Activated B cell treated with CpG ODN at 0.5 μM for 24 hours (primary cell): Measurements from ENCODE around the gene COL4A1. TPM values are rescaled to one million over a fixed set of nuclear protein-coding genes. Genes with fewer than 3 reads are reported as not detected.

ENCODE experiments used
- ATAC-seq: fragments of 200-7000 bp; cut with Tn5 transposase; one replicate; pipeline ENCODE4 v1.10.0; 2021; ENCODE audit warnings: low read depth, mild to moderate bottlenecking, moderate library complexity
- CTCF ChIA-PET: fragments of 350-600 bp; sonication (Branson Sonifier 250); formaldehyde crosslinking; loops from one replicate; lab custom pipeline; 2021; ENCODE audit warnings: antibody characterized with exemption; lab: Charles Lee
- POLR2A ChIA-PET: fragments of 350-600 bp; sonication (Branson Sonifier 250); formaldehyde crosslinking; loops from one replicate; lab custom pipeline; 2021; ENCODE audit warnings: antibody characterized with exemption; lab: Charles Lee
- DNase-seq: peaks from one replicate; pipeline ENCODE4 v3.0.0; 2022
- H3K27ac Mint-ChIP-seq: one replicate; pipeline ENCODE4 v1.8.0; 2020; ENCODE audit warnings: mixed read lengths
- H3K27me3 Mint-ChIP-seq: one replicate; pipeline ENCODE4 v1.8.0; 2021; ENCODE audit warnings: mixed read lengths
- H3K36me3 Mint-ChIP-seq: one replicate; pipeline ENCODE4 v1.8.0; 2021; ENCODE audit warnings: low read depth, mixed read lengths
- H3K4me1 Mint-ChIP-seq: one replicate; pipeline ENCODE4 v1.8.0; 2021; ENCODE audit warnings: mixed read lengths
- H3K4me3 Mint-ChIP-seq: one replicate; pipeline ENCODE4 v1.8.0; 2020; ENCODE audit warnings: mild to moderate bottlenecking, mixed read lengths
- H3K9me3 Mint-ChIP-seq: one replicate; pipeline ENCODE4 v1.8.0; 2020; ENCODE audit warnings: mixed read lengths
- intact Hi-C: fragments of 100-400 bp; cut with micrococcal nuclease; formaldehyde crosslinking; loops from one replicate; pipeline ENCODE4 v1.15.1; 2024
- total RNA-seq: library from RNA; stranded (reverse); gene quantifications from 2 replicates; pipeline ENCODE4 v1.2.3, GENCODE V29; 2022
- TF ChIP-seq, protein P1 (sequence below): fragments of 200-600 bp; IDR thresholded peaks from one replicate; pipeline ENCODE4 v1.8.0; 2022; ENCODE audit warnings: antibody characterized with exemption, mild to moderate bottlenecking

The COL4A1 gene
- total RNA-seq, 1 donor from 2014 or later: not detected

- no peak overlapping the region for H3K4me3 Mint-ChIP-seq
- DNase-seq (no peak), ATAC-seq (no peak)
- intact Hi-C loops: no loop called here
- H3K9me3 Mint-ChIP-seq: no peaks in the 10 kb centered on the region
- ChIA-PET CTCF (no interaction called here), POLR2A (no interaction called here)
- no peaks in the 10 kb centered on the region for H3K36me3 Mint-ChIP-seq
- TF ChIP-seq, protein P1, sequence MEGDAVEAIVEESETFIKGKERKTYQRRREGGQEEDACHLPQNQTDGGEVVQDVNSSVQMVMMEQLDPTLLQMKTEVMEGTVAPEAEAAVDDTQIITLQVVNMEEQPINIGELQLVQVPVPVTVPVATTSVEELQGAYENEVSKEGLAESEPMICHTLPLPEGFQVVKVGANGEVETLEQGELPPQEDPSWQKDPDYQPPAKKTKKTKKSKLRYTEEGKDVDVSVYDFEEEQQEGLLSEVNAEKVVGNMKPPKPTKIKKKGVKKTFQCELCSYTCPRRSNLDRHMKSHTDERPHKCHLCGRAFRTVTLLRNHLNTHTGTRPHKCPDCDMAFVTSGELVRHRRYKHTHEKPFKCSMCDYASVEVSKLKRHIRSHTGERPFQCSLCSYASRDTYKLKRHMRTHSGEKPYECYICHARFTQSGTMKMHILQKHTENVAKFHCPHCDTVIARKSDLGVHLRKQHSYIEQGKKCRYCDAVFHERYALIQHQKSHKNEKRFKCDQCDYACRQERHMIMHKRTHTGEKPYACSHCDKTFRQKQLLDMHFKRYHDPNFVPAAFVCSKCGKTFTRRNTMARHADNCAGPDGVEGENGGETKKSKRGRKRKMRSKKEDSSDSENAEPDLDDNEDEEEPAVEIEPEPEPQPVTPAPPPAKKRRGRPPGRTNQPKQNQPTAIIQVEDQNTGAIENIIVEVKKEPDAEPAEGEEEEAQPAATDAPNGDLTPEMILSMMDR: no peak
- no peak overlapping the region for H3K27ac Mint-ChIP-seq
- no peaks in the 10 kb centered on the region for H3K4me1 Mint-ChIP-seq
- peaks cover 2% of the 10 kb centered on the region for H3K27me3 Mint-ChIP-seq
Measured at GRCh38 chr13:110217811-110218210, 89.1 kb downstream of the COL4A1 start.

DNA sequence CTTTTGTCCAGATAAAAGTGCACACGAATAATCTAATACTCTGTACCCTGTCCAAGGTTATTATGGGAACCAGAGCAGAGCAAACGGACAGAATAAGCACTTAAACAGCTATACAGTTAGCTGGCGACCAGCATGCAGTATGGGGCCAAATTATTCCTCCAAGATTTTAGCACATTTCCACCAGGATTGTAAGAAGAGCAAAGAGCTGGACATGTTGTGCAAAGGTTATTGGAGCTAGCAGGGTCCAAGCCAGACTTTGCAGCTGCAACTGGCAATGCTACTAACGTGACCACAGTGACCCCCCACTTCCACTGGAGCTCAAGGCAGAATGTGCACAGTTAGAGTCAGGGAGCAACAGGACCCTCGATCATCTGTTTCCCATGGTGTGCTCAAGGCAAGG lies 89.9 kb downstream of the COL4A1 start:
- Mint-ChIP-seq H3K36me3 (no peaks in the 10 kb centered on the region), H3K9me3 (no peaks in the 10 kb centered on the region), H3K4me3 (no peak overlapping the region), H3K4me1 (no peaks in the 10 kb centered on the region), H3K27me3 (peaks cover 2% of the 10 kb centered on the region), H3K27ac (no peak overlapping the region)
- DNase-seq (no peak), ATAC-seq (no peak)
- intact Hi-C loops: no loop called here
- POLR2A ChIA-PET: no interaction called here
- CTCF ChIA-PET: no interaction called here
- TF ChIP-seq, protein P1: no peak

DNA sequence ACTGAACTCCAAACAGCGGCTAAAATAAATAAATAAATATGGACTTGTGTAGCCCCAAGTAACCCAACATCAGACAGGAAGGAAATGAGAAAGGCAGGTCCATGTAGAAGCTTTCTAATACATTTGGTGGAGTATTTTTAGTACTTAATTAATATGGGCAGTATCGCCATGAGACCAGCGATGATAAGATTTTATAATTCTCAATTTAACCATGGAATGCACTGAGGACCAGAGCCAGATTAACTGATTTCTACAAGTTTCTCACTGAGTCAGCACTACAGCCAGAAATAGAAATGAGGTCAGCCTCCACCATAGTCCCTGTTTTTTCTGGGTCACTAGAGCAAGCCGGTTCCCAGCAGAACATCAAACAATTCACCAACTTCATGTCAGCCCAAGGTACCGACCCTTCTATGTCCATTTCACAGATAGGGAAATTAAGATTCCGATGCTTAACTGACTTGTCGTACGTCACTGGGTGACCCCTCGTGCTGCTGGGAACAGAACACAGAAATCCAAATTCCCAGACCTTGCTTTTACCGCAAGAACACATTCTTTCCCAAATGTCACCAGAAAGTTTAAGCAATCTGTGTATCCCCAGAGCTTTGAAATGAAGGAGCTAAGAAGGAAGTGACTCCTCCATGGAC lies 90.4 kb downstream of the COL4A1 start:
- Mint-ChIP-seq H3K27me3 (peaks cover 2% of the 10 kb centered on the region), H3K4me3 (no peak overlapping the region), H3K9me3 (no peaks in the 10 kb centered on the region), H3K36me3 (no peaks in the 10 kb centered on the region), H3K4me1 (no peaks in the 10 kb centered on the region), H3K27ac (no peak overlapping the region)
- no peak for DNase-seq
- ChIA-PET POLR2A (no interaction called here), CTCF (no interaction called here)
- intact Hi-C loops: no loop called here
- ATAC-seq: no peak
- TF ChIP-seq, protein P1: no peak

DNA sequence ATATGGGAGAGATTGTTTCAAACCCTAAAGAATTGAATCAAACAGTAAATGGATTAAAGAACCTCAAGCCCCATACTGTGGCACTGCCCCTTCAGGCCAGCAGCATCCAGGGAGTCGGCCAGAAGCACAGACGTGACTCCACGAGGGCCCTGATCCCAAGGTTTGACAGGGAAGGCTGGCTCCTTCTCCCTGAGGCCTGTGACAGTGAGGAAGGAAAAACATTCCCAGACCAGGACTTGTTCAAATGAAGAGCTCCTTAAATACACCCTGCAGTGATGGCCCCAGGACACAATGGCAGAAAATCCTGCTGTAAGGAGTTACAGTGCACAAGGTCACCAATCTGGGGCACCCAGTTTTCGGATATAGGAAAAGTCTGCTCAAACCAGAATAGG lies 91.0 kb downstream of the COL4A1 start:
- Mint-ChIP-seq H3K36me3 (no peaks in the 10 kb centered on the region), H3K9me3 (no peaks in the 10 kb centered on the region), H3K27ac (no peak overlapping the region), H3K4me3 (no peak overlapping the region), H3K4me1 (no peaks in the 10 kb centered on the region), H3K27me3 (peaks cover 2% of the 10 kb centered on the region)
- TF ChIP-seq, protein P1: no peak
- CTCF ChIA-PET: no interaction called here
- POLR2A ChIA-PET: no interaction called here
- no peak for ATAC-seq
- no peak for DNase-seq
- intact Hi-C loops: no loop called here

- no peak for DNase-seq
- Mint-ChIP-seq H3K27ac (no peak overlapping the region), H3K4me3 (no peak overlapping the region), H3K36me3 (no peaks in the 10 kb centered on the region), H3K27me3 (peaks cover 2% of the 10 kb centered on the region), H3K4me1 (no peaks in the 10 kb centered on the region), H3K9me3 (no peaks in the 10 kb centered on the region)
- no peak for ATAC-seq
- TF ChIP-seq, protein P1: no peak
- ChIA-PET CTCF (no interaction called here), POLR2A (no interaction called here)
- intact Hi-C loops: no loop called here
Measured at GRCh38 chr13:110215606-110216005, 91.4 kb downstream of the COL4A1 start.
